ENCODE data around the gene KIF2A.

KIF2A gene

DNA sequence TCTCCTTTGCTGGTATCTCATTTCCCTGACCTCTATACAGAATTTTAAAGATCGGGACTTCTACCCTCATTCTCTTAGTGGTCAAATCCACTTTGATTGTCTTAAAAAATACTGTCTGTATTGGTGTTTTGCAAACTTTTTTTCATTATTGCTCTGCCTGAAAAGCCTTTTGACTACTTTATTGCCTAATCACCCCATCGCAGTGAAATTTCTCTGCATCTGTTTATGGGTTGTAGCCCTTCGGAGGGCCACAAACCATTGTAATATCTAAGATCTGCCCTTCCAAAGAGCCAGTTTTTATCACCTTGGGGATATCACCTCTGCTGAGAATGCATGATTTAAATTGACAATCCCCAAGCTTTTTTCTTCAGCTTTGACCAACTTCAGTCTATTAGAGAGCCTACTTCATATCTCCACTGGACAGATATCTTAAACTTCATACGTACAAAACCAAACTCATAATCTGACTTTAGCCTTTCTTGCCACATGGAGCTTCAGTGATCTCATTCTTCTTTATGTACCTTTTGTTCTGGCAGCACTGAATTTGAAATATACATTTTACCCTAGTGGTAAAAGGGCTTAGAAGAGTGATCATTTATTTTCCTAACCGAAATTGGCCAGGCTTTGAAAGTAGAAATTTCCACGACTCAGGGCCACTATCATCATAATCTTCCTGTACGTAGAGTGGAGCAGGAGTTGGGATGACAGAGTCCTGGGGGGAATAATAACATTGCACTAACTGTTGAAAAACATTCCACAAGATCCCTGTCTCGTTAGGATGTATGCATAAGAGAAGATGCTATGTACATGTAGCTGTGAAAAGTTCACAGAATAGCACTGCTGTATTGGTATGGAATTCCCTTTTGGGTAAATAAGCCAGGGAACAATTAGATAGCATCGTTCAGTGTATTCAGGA, 21.4 kb downstream of the KIF2A start:
- in situ Hi-C loops (cut with MboI; ENCODE audit: low sequenced_read_pairs): no loop called here

DNA sequence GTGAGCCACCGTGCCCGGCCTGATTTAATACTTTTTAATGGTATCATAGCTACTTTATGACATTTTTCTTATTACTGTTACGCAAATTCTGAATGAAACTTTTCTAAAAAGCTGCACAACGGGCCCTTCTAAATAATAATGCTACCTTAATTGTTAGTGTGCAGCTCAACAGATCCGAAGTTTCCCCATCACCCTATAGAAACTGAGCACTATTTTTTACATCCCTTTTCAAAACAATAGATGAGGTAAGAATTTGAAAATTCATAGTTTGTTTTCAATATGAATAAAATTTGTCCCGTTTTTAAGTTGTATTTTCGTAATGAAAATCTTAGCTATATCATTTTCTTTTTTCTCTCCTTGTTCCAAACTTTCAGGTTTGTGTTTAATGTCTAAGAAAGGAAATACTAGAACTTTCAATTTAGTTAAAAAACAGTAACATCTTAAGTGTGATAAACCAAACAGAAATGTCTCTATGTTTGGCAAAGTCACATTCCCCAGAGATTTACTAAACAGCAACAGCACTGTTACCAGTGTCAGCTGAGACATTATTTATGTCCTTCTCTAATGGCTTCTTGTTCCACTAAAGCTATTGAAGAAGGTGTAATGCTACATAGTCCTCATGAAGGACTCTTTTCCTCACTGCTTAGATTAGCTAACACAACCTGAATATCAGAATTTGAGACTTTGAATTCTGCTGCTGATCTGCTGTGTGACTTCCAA, 22.9 kb downstream of the KIF2A start:
- in situ Hi-C loops (cut with MboI; ENCODE audit: low sequenced_read_pairs): no loop called here

DNA sequence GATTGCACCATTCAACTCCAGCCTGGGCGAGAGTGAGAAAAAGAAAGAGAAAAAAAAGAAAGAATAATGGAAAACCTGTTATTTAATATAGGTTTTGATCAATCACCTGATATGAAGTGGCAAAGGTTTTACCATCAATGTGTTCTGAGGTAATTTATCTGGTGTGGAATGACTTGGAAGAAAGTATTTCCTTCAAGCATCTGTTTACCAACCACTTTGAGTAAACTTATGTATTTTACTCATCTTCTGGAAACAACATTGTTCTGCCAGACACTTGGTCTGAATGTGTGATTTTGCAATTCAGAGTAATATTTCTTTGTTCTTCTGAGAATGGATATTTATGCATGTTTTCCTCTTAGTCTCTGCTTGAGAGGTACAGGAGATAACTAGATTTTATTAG, 24.3 kb downstream of the KIF2A start:
- in situ Hi-C loops (cut with MboI; ENCODE audit: low sequenced_read_pairs): no loop called here

DNA sequence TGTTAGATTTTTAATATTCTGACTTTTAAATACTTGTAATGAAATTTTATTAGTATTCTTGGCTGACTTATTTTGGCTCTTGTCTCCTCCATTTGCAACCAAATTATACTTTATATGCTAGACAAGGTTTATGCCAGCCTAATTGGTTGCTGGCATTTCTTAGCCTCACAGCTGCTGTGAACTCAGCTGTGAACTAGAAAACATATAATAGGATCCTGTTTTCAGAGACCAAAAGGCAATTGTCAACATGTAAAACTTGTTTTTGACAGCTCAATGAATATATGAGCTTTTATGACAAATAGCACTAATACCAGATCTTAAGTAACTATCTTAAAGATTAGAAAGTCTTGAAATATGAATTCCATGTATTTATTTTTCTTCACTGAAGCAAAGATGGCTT, 25.9 kb downstream of the KIF2A start:
- in situ Hi-C loops (cut with MboI; ENCODE audit: low sequenced_read_pairs): no loop called here

DNA sequence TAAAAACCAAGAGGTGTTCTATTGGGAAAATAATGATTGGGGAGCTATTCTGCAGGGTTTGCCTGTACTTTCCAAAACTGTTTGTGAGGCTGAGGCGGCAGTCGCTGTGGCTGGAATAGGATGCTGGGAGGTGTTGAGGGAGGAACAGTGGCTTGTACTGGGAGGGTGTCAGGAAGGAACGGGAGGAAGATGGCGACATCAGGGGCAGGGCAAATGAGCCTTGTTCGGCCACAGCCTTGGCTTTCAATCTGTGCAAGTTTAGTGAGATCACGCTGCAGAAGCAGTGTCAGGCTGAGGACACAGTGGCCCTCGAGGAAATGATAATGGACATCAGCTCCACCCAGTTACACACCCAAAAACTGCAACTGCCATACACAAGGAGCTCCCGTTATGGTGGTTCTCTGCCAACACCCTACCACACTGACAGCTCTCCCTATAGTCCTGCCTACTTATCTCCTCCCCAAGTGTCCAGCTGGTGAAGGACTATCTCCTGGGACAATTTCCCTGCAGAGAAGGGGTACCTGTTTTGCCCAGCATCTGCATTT, 27.3 kb downstream of the KIF2A start:
- in situ Hi-C loops (cut with MboI; ENCODE audit: low sequenced_read_pairs): no loop called here

DNA sequence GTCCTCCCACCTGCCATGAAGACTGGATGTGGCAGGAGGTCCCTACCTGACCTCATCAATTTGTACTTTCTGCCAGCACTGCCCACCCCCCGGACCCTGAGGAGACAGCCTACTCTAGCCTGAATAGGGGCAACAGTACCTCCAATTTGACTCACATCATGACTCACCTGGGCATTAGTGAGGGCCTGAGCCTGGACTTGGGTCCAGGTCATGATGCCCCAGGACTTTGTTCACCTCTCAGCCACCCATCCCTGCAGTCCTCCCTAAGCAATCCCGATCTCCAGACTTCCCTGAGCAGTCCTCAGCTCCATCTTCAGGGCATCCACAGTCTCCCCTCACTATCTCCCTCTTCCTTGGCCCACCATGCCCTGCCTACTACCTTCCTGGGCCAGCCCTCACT, 28.1 kb downstream of the KIF2A start:
- in situ Hi-C loops (cut with MboI; ENCODE audit: low sequenced_read_pairs): no loop called here

GRCh38 chr5:62340392-62340791, 34.4 kb downstream of the KIF2A start:
- in situ Hi-C loops (cut with MboI; ENCODE audit: low sequenced_read_pairs): no loop called here

GRCh38 chr5:62340979-62341378, 35.0 kb downstream of the KIF2A start:
- in situ Hi-C loops (cut with MboI; ENCODE audit: low sequenced_read_pairs): no loop called here

- in situ Hi-C loops (cut with MboI; ENCODE audit: low sequenced_read_pairs): no loop called here
Observed at GRCh38 chr5:62341783-62342475, 35.9 kb downstream of the KIF2A start.

DNA sequence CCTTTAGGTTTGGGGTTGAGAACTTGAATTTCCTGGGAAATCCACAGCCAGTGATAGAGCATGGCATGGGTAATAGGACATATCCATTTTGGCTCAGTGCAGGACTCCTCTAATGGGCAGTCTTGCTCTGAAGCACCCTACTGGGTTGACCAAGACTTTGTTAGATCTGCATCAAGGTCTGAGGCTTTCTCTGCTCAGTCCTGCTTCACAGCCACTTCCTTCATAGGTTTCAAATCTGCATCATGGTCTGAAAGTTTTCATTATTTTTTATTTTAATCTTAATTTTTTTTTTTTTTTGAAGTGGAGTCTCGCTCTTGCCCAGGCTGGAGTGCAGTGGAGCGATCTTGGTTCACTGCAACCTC, 36.5 kb downstream of the KIF2A start:
- in situ Hi-C loops (cut with MboI; ENCODE audit: low sequenced_read_pairs): no loop called here

- in situ Hi-C loops (cut with MboI; ENCODE audit: low sequenced_read_pairs): no loop called here
Observed at GRCh38 chr5:62343428-62343827, 37.4 kb downstream of the KIF2A start.

GRCh38 chr5:62346748-62347147, 40.7 kb downstream of the KIF2A start:
- in situ Hi-C loops (cut with MboI; ENCODE audit: low sequenced_read_pairs): no loop called here

DNA sequence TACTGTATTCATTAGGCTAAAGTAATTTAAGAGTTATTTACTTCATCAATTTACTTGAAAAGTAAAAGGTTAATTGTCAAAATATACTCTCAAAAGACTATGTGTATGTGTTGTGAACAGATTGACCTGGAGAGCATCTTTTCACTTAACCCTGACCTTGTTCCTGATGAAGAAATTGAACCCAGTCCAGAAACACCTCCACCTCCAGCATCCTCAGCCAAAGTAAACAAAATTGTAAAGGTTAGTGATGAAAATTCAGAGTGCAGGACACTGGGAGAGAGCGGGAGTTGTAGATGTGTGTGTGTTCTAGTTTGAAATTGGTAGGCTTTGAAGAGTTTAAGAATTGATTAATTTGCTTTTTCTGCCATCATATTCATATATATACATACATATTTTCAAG, 41.9 kb downstream of the KIF2A start:
- in situ Hi-C loops (cut with MboI; ENCODE audit: low sequenced_read_pairs): no loop called here

DNA sequence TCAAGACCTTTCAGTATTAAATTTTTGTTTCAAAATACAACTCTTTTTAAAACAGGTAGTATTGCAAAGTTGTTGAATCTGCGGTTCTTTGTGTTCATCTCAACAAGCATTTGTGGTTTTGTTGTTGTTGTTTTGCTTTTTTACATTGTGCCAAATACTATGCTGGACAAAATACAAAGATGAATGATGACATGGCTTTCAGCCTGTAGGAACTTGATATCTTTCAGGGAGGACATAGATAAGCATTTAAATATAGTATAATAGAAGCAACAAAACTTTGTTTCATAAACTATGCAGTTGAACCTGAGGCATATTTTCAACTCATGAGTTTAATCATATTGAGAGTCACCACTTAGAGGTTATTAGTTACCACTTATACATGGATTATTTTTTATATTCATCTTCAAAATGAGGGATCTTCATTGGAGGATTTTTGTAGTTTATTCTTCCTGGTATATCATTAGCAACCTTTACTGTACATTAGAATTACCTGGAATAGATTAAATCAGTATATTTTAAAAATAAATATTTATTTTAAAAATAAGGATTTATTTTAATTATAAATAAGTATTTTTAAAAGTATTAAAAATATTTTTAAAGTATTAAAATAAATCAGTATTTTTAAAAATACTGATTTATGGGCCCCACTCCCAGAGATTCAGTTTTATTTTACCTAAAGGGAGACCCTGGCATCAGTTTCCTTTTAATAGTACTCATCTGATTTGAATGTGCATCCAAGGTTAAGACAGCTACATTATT, 42.9 kb downstream of the KIF2A start:
- in situ Hi-C loops (cut with MboI; ENCODE audit: low sequenced_read_pairs): no loop called here

DNA sequence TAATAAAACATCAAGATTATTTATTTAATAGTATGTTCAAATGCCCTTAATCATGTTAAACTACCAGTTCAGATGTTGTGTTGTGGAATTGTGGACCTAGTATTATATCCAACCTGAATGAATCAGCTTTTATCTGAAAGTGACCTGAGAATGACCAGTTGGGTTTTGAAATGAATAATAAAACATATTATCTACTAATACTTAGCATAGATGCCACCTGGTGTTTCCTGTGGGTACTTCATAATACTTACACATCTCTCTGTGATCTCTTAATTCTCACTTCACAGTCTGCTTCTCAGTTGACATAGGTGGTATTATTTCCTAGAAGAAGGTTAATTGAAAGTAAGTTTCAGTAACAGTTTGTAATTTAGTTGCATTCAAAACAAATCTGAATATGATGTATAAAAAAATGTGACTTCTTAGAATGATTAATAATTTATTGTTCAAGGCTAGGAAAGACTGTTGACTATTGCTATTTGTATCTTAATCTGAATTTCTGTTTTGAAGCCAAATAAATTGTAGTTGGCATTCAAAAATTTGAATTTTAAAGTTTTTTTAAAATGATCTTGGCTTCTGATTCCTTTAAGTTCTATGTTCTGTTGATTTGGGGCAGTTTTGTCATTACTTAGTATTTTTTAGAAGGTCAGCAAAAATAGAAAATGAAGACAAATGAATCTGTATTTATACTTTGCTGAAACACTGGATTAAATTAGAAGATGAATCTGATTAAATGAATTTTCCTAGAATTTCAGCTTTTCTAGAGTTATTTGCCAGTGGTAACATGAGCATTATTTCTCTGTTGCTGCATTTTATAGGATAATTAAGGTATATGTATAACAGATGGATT, 48.2 kb downstream of the KIF2A start:
- in situ Hi-C loops (cut with MboI; ENCODE audit: low sequenced_read_pairs): loop anchor here (25.0 kb wide), 1 partner anchor 142 kb away; no protein-coding TSS in a partner anchor

GRCh38 chr5:62362701-62363100, 56.7 kb downstream of the KIF2A start:
- in situ Hi-C loops (cut with MboI; ENCODE audit: low sequenced_read_pairs): loop anchor here (25.0 kb wide), 1 partner anchor 150 kb away; no protein-coding TSS in a partner anchor

- in situ Hi-C loops (cut with MboI; ENCODE audit: low sequenced_read_pairs): loop anchor here (25.0 kb wide), 1 partner anchor 157 kb away; no protein-coding TSS in a partner anchor
Observed at GRCh38 chr5:62369039-62369438, 63.0 kb downstream of the KIF2A start.

- in situ Hi-C loops (cut with MboI; ENCODE audit: low sequenced_read_pairs): loop anchor here (25.0 kb wide), 1 partner anchor 159 kb away; no protein-coding TSS in a partner anchor
Observed at GRCh38 chr5:62371409-62371808, 65.4 kb downstream of the KIF2A start.

GRCh38 chr5:62372600-62372999, 66.6 kb downstream of the KIF2A start:
- in situ Hi-C loops (cut with MboI; ENCODE audit: low sequenced_read_pairs): loop anchor here (25.0 kb wide), 1 partner anchor 160 kb away; no protein-coding TSS in a partner anchor
